NOMO-1 (cell line): ENCODE measurements around the gene P2RY2.
"Not testable (repeated sequence)": the region's sequence is repeated elsewhere in the genome, so short reads cannot be mapped to it uniquely, and the experiment has no call there.

Source experiments
- DNase-seq, 2 experiments: peaks; one replicate each; lab custom pipeline; 2025; ENCODE audit not compliant: unreplicated experiment in 2 of 2; lab: John Stamatoyannopoulos, UW

P2RY2 gene

GRCh38 chr11:73225851-73226250, 7.8 kb downstream of the P2RY2 start:
- no peak for DNase-seq

GRCh38 chr11:73226297-73227006, 8.4 kb downstream of the P2RY2 start:
- no peak for DNase-seq

- no peak for DNase-seq
Observed at GRCh38 chr11:73227571-73228211, 9.6 kb downstream of the P2RY2 start.

- DNase-seq: no peak
Observed at GRCh38 chr11:73228268-73229134, 10.4 kb downstream of the P2RY2 start.

- DNase-seq: no peak
Observed at GRCh38 chr11:73229321-73229895, 11.3 kb downstream of the P2RY2 start.

- DNase-seq: no peak
Observed at GRCh38 chr11:73229896-73230875, 12.1 kb downstream of the P2RY2 start.

GRCh38 chr11:73230931-73231330, 12.8 kb downstream of the P2RY2 start:
- DNase-seq: no peak

GRCh38 chr11:73232487-73232886, 14.4 kb downstream of the P2RY2 start:
- not testable (repeated sequence) for DNase-seq

GRCh38 chr11:73233211-73233610, 15.1 kb downstream of the P2RY2 start:
- DNase-seq: no peak

- DNase-seq: no peak
Observed at GRCh38 chr11:73233692-73234470, 15.8 kb downstream of the P2RY2 start.

GRCh38 chr11:73234471-73235181, 16.5 kb downstream of the P2RY2 start:
- no peak for DNase-seq

- DNase-seq: no peak
Observed at GRCh38 chr11:73235236-73235786, 17.2 kb downstream of the P2RY2 start.

- no peak for DNase-seq
Observed at GRCh38 chr11:73236205-73236765, 18.2 kb downstream of the P2RY2 start.

- peak in 1 of 2 experiments; percentile 41 for DNase-seq
Observed at GRCh38 chr11:73236854-73237253, 18.8 kb downstream of the P2RY2 start.

GRCh38 chr11:73237471-73238290, 19.6 kb downstream of the P2RY2 start:
- DNase-seq: no peak

GRCh38 chr11:73239111-73239521, 21.0 kb downstream of the P2RY2 start:
- DNase-seq: no peak

GRCh38 chr11:73239571-73240189, 21.6 kb downstream of the P2RY2 start:
- DNase-seq: no peak
